SK-N-SH treated with all-trans-retinoic acid at 6 μM for 48 hours (cell line): ENCODE data around the gene P3H3.

ENCODE experiments used
- ATAC-seq: fragments of 200-7000 bp; cut with Tn5 transposase; 3 replicates; pipeline ENCODE4 v1.9.1; 2020; ENCODE audit warnings: mild to moderate bottlenecking, moderate library complexity
- ARNTL ChIP-seq: fragments of 450-650 bp; formaldehyde crosslinking; IDR thresholded peaks from 2 replicates; pipeline ENCODE4 v1.5.0; 2020; ENCODE audit warnings: low read depth, mild to moderate bottlenecking, moderate library complexity, borderline replicate concordance
- BACH2 ChIP-seq: fragments of 250-450 bp; sonication (Bioruptor Pico); IDR thresholded peaks from 2 replicates; pipeline ENCODE4 v1.9.0; 2021; ENCODE audit warnings: mild to moderate bottlenecking, borderline replicate concordance
- ESRRG ChIP-seq: fragments of 250-450 bp; sonication (Bioruptor Pico); IDR thresholded peaks from 2 replicates; pipeline ENCODE4 v1.6.1; 2021; ENCODE audit warnings: mild to moderate bottlenecking
- GLIS3 ChIP-seq: fragments of 250-450 bp; sonication (Bioruptor Pico); IDR thresholded peaks from 2 replicates; pipeline ENCODE4 v1.5.0; 2020; ENCODE audit warnings: mild to moderate bottlenecking, moderate library complexity
- ISL1 ChIP-seq: fragments of 250-450 bp; sonication (Bioruptor Pico); IDR thresholded peaks from 2 replicates; pipeline ENCODE4 v2.1.2; 2022; ENCODE audit warnings: mild to moderate bottlenecking, moderate library complexity
- OSR1 ChIP-seq: fragments of 250-450 bp; sonication (Bioruptor Pico); IDR thresholded peaks from 2 replicates; pipeline ENCODE4 v1.8.0; 2022; ENCODE audit warnings: moderate library complexity, mild to moderate bottlenecking, inconsistent platforms
- PPARA ChIP-seq: fragments of 250-450 bp; sonication (Bioruptor Pico); IDR thresholded peaks from 2 replicates; pipeline ENCODE4 v1.5.0; 2020; ENCODE audit warnings: mild to moderate bottlenecking, borderline replicate concordance
- SNAI2 ChIP-seq: fragments of 250-450 bp; sonication (Bioruptor Pico); IDR thresholded peaks from 2 replicates; pipeline ENCODE4 v1.5.0; 2020; ENCODE audit warnings: mild to moderate bottlenecking, moderate library complexity
- TCF4 ChIP-seq: fragments of 250-450 bp; sonication (Bioruptor Pico); IDR thresholded peaks from 2 replicates; pipeline ENCODE4 v1.8.0; 2021; ENCODE audit warnings: mild to moderate bottlenecking, moderate library complexity, borderline replicate concordance
- TOX ChIP-seq: fragments of 250-450 bp; sonication (Bioruptor Pico); IDR thresholded peaks from 2 replicates; pipeline ENCODE4 v1.8.0; 2021; ENCODE audit warnings: mild to moderate bottlenecking, moderate library complexity, borderline replicate concordance
- ZC3H10 ChIP-seq: fragments of 250-450 bp; sonication (Bioruptor Pico); IDR thresholded peaks from 2 replicates; pipeline ENCODE4 v1.5.1; 2021; ENCODE audit warnings: mild to moderate bottlenecking, moderate library complexity
- ZFP3 ChIP-seq: fragments of 250-450 bp; sonication (Bioruptor Pico); IDR thresholded peaks from 2 replicates; pipeline ENCODE4 v1.5.0; 2020; ENCODE audit warnings: mild to moderate bottlenecking, moderate library complexity
- ZFP30 ChIP-seq: fragments of 450-650 bp; formaldehyde crosslinking; IDR thresholded peaks from 2 replicates; pipeline ENCODE4 v1.5.0; 2022; ENCODE audit warnings: mild to moderate bottlenecking, moderate library complexity
- ZNF565 ChIP-seq: fragments of 450-650 bp; formaldehyde crosslinking; conservative IDR thresholded peaks from 2 replicates; pipeline ENCODE4 v1.5.0; 2020; ENCODE audit warnings: low read depth, mild to moderate bottlenecking, moderate library complexity
- ZNF70 ChIP-seq: fragments of 450-650 bp; formaldehyde crosslinking; IDR thresholded peaks from 2 replicates; pipeline ENCODE4 v1.5.0; 2020; ENCODE audit warnings: mild to moderate bottlenecking, moderate library complexity
- ZNF8 ChIP-seq: fragments of 450-650 bp; formaldehyde crosslinking; IDR thresholded peaks from 2 replicates; pipeline ENCODE4 v1.5.0; 2020; ENCODE audit warnings: mild to moderate bottlenecking, moderate library complexity
- TF ChIP-seq, protein P1 (sequence below): fragments of 250-450 bp; sonication (Bioruptor Pico); IDR thresholded peaks from 2 replicates; pipeline ENCODE4 v1.8.0; 2021; ENCODE audit warnings: low read depth, mild to moderate bottlenecking, moderate library complexity, borderline replicate concordance
- TF ChIP-seq, protein P2 (sequence below): fragments of 250-450 bp; sonication (Bioruptor Pico); IDR thresholded peaks from 2 replicates; pipeline ENCODE4 v1.5.1; 2020; ENCODE audit warnings: low read depth, mild to moderate bottlenecking, moderate library complexity
- TF ChIP-seq, protein P3 (sequence below): fragments of 250-450 bp; sonication (Bioruptor Pico); IDR thresholded peaks from 2 replicates; pipeline ENCODE4 v1.5.0; 2020; ENCODE audit warnings: mild to moderate bottlenecking, moderate library complexity
- TF ChIP-seq, protein P4 (sequence below): fragments of 250-450 bp; sonication (Bioruptor Pico); IDR thresholded peaks from 2 replicates; pipeline ENCODE4 v1.5.1; 2021; ENCODE audit warnings: mild to moderate bottlenecking, moderate library complexity

P3H3 gene

DNA sequence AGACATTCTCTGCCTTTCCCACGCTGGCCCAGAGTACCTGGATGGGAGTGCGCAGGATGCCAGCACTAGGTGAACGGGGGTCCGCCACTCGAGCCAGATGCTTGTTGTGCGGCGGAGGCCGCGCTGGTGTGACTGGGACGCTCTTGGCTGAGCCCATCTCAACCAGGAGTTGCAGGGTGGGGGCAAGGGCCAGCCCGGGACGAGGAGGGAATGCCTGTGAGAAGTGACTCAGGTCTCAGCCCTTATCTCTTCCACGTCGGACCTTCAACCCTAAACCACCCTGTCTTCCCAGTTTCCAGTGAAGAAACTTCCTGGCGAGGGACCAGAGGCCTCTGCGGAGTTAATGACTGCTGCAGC, 22.6 kb downstream of the P3H3 start:
- ATAC-seq: no peak
- TF ChIP-seq ZNF70 (CRISPR knock-in tag) (no peak), OSR1 (CRISPR knock-in tag) (no peak), SNAI2 (CRISPR knock-in tag) (no peak), ISL1 (CRISPR knock-in tag) (no peak), TCF4 (CRISPR knock-in tag) (no peak), GLIS3 (CRISPR knock-in tag) (no peak), ARNTL (CRISPR knock-in tag) (no peak)
- TF ChIP-seq, protein P1, sequence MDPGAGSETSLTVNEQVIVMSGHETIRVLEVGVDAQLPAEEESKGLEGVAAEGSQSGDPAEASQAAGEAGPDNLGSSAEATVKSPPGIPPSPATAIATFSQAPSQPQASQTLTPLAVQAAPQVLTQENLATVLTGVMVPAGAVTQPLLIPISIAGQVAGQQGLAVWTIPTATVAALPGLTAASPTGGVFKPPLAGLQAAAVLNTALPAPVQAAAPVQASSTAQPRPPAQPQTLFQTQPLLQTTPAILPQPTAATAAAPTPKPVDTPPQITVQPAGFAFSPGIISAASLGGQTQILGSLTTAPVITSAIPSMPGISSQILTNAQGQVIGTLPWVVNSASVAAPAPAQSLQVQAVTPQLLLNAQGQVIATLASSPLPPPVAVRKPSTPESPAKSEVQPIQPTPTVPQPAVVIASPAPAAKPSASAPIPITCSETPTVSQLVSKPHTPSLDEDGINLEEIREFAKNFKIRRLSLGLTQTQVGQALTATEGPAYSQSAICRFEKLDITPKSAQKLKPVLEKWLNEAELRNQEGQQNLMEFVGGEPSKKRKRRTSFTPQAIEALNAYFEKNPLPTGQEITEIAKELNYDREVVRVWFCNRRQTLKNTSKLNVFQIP (CRISPR knock-in tag): no peak
- TF ChIP-seq, protein P2, sequence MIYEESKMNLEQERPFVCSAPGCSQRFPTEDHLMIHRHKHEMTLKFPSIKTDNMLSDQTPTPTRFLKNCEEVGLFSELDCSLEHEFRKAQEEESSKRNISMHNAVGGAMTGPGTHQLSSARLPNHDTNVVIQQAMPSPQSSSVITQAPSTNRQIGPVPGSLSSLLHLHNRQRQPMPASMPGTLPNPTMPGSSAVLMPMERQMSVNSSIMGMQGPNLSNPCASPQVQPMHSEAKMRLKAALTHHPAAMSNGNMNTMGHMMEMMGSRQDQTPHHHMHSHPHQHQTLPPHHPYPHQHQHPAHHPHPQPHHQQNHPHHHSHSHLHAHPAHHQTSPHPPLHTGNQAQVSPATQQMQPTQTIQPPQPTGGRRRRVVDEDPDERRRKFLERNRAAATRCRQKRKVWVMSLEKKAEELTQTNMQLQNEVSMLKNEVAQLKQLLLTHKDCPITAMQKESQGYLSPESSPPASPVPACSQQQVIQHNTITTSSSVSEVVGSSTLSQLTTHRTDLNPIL (CRISPR knock-in tag): no peak

DNA sequence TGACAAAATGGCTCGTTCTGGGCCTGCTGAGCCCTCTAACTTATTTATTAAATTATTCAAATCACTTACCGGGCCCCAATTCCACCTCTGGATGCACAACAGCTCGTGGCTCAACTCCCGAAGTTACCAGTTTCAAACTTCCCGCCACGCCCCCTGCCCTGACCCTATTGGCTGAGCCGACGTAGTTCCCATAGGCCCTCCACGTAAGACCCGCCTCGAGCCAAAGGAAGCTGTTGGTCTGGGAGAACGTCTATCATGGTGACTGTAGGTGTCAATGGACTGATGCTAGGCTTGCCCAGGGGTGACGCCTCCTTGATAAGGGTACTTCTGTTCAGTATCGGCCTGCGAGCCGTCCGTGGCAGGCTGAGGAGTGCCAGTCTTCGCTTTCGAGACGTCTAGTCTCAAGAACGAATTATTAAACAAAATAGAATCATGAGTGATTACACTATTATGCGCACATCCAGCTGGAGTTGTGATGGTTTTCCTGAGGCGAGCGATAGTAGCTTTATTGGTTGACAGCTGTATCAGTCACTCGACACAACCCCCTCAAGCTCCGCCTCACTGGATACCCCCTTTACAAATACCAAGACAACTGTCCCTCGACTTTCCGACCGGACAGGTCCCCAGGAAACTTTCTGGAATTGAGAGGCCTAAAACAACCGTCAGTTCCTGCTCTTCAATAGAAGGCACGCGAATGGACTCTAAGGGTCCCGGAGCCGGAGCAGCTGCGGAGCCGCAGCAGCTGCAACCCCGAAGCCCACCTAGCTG, 23.1 kb downstream of the P3H3 start, which contains the start of gene CDCA3:
TSS of gene CDCA3 (minus strand) at position 134 of the 768 bp plus-strand sequence. CDS start 334 bp downstream, outside the sequence.
- TF ChIP-seq ZFP3 (CRISPR knock-in tag) (no peak), ZFP30 (no peak), ZNF8 (CRISPR knock-in tag) (no peak), PPARA (CRISPR knock-in tag) (no peak), SNAI2 (CRISPR knock-in tag) (no peak), OSR1 (CRISPR knock-in tag) (no peak), TOX (CRISPR knock-in tag) (no peak), ISL1 (CRISPR knock-in tag) (no peak), ZNF565 (CRISPR knock-in tag) (no peak), ESRRG (CRISPR knock-in tag) (no peak), ZC3H10 (CRISPR knock-in tag) (no peak), GLIS3 (CRISPR knock-in tag) (no peak), BACH2 (CRISPR knock-in tag) (no peak), ZNF70 (CRISPR knock-in tag) (no peak), ARNTL (CRISPR knock-in tag) (no peak)
- TF ChIP-seq, protein P3, sequence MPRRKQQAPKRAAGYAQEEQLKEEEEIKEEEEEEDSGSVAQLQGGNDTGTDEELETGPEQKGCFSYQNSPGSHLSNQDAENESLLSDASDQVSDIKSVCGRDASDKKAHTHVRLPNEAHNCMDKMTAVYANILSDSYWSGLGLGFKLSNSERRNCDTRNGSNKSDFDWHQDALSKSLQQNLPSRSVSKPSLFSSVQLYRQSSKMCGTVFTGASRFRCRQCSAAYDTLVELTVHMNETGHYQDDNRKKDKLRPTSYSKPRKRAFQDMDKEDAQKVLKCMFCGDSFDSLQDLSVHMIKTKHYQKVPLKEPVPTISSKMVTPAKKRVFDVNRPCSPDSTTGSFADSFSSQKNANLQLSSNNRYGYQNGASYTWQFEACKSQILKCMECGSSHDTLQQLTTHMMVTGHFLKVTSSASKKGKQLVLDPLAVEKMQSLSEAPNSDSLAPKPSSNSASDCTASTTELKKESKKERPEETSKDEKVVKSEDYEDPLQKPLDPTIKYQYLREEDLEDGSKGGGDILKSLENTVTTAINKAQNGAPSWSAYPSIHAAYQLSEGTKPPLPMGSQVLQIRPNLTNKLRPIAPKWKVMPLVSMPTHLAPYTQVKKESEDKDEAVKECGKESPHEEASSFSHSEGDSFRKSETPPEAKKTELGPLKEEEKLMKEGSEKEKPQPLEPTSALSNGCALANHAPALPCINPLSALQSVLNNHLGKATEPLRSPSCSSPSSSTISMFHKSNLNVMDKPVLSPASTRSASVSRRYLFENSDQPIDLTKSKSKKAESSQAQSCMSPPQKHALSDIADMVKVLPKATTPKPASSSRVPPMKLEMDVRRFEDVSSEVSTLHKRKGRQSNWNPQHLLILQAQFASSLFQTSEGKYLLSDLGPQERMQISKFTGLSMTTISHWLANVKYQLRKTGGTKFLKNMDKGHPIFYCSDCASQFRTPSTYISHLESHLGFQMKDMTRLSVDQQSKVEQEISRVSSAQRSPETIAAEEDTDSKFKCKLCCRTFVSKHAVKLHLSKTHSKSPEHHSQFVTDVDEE (CRISPR knock-in tag): no peak
- TF ChIP-seq, protein P4, sequence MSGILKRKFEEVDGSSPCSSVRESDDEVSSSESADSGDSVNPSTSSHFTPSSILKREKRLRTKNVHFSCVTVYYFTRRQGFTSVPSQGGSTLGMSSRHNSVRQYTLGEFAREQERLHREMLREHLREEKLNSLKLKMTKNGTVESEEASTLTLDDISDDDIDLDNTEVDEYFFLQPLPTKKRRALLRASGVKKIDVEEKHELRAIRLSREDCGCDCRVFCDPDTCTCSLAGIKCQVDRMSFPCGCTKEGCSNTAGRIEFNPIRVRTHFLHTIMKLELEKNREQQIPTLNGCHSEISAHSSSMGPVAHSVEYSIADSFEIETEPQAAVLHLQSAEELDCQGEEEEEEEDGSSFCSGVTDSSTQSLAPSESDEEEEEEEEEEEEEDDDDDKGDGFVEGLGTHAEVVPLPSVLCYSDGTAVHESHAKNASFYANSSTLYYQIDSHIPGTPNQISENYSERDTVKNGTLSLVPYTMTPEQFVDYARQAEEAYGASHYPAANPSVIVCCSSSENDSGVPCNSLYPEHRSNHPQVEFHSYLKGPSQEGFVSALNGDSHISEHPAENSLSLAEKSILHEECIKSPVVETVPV (CRISPR knock-in tag): no peak
- TF ChIP-seq, protein P1 (CRISPR knock-in tag): no peak
- TF ChIP-seq, all 23 proteins: peak for 0
- peak; percentile 79 for ATAC-seq
